Progenitor cell of endocrine pancreas (in vitro differentiated cells): ENCODE data around the gene ALMS1. TPM values are rescaled to one million over a fixed set of nuclear protein-coding genes. Genes with fewer than 3 reads are reported as not detected.

Source experiments
- DNase-seq: peaks from one replicate; pipeline ENCODE4 v3.0.0; 2021; ENCODE audit warnings: low spot score; ENCODE audit not compliant: unreplicated experiment
- H3K27ac Mint-ChIP-seq: 2 replicates; pipeline ENCODE4 v1.8.0; 2021; ENCODE audit warnings: mild to moderate bottlenecking, moderate library complexity, mixed read lengths
- H3K27me3 Mint-ChIP-seq: 2 replicates; pipeline ENCODE4 v1.8.0; 2021; ENCODE audit warnings: mixed read lengths
- H3K36me3 Mint-ChIP-seq: 2 replicates; pipeline ENCODE4 v1.8.0; 2022; ENCODE audit warnings: mixed read lengths; ENCODE audit not compliant: insufficient read depth
- H3K4me1 Mint-ChIP-seq: 2 replicates; pipeline ENCODE4 v1.8.0; 2021; ENCODE audit warnings: low read depth, mixed read lengths
- H3K4me3 Mint-ChIP-seq: 2 replicates; pipeline ENCODE4 v1.8.0; 2021; ENCODE audit warnings: low read depth, mild to moderate bottlenecking, moderate library complexity, mixed read lengths
- H3K9me3 Mint-ChIP-seq: 2 replicates; pipeline ENCODE4 v1.8.0; 2021; ENCODE audit warnings: low read depth, mixed read lengths
- CTCF ChIP-seq: fragments of 200-600 bp; sonication (generic); IDR thresholded peaks from one replicate; pipeline ENCODE4 v1.5.0; 2021; ENCODE audit warnings: antibody characterized with exemption, mild to moderate bottlenecking; ENCODE audit not compliant: unreplicated experiment
- total RNA-seq: library from RNA; stranded (reverse); gene quantifications from 2 replicates; pipeline ENCODE4 v1.2.1, GENCODE V29; 2021

ALMS1 gene
- total RNA-seq, 1 donor from 2014 or later: 40.8 TPM

GRCh38 chr2:73423913-73424312 lies 38.3 kb downstream of the ALMS1 start:
- H3K9me3 Mint-ChIP-seq: no peaks in the 10 kb centered on the region
- H3K27ac Mint-ChIP-seq: no peak overlapping the region
- H3K4me1 Mint-ChIP-seq: peaks cover 2% of the 10 kb centered on the region
- peaks cover 5% of the 10 kb centered on the region for H3K36me3 Mint-ChIP-seq
- no peak for TF ChIP-seq CTCF
- no peak for DNase-seq
- H3K4me3 Mint-ChIP-seq: no peak overlapping the region
- no peaks in the 10 kb centered on the region for H3K27me3 Mint-ChIP-seq

GRCh38 chr2:73426176-73426575 lies 40.5 kb downstream of the ALMS1 start:
- H3K27me3 Mint-ChIP-seq: no peaks in the 10 kb centered on the region
- H3K27ac Mint-ChIP-seq: no peak overlapping the region
- DNase-seq: no peak
- H3K9me3 Mint-ChIP-seq: no peaks in the 10 kb centered on the region
- no peaks in the 10 kb centered on the region for H3K4me1 Mint-ChIP-seq
- H3K4me3 Mint-ChIP-seq: no peak overlapping the region
- no peak for TF ChIP-seq CTCF
- H3K36me3 Mint-ChIP-seq: peaks cover 10% of the 10 kb centered on the region

- Mint-ChIP-seq H3K4me1 (no peaks in the 10 kb centered on the region), H3K9me3 (no peaks in the 10 kb centered on the region), H3K27ac (no peak overlapping the region), H3K36me3 (peaks cover 10% of the 10 kb centered on the region), H3K27me3 (no peaks in the 10 kb centered on the region), H3K4me3 (no peak overlapping the region)
- no peak for TF ChIP-seq CTCF
- DNase-seq: no peak
Observed at GRCh38 chr2:73436019-73436418, 50.4 kb downstream of the ALMS1 start.

GRCh38 chr2:73444202-73444601 lies 58.6 kb downstream of the ALMS1 start:
- H3K9me3 Mint-ChIP-seq: no peaks in the 10 kb centered on the region
- H3K27ac Mint-ChIP-seq: no peak overlapping the region
- no peaks in the 10 kb centered on the region for H3K27me3 Mint-ChIP-seq
- peaks cover 4% of the 10 kb centered on the region for H3K36me3 Mint-ChIP-seq
- H3K4me3 Mint-ChIP-seq: no peak overlapping the region
- no peak for DNase-seq
- TF ChIP-seq CTCF: no peak
- H3K4me1 Mint-ChIP-seq: peaks cover 17% of the 10 kb centered on the region

- Mint-ChIP-seq H3K4me3 (no peak overlapping the region), H3K4me1 (peaks cover 15% of the 10 kb centered on the region), H3K9me3 (no peaks in the 10 kb centered on the region), H3K27ac (no peak overlapping the region), H3K27me3 (no peaks in the 10 kb centered on the region), H3K36me3 (peaks cover 21% of the 10 kb centered on the region)
- TF ChIP-seq CTCF: no peak
- DNase-seq: no peak
Observed at GRCh38 chr2:73448856-73449255, 63.2 kb downstream of the ALMS1 start.
